Neural cell (in vitro differentiated cells): ENCODE results near the gene TRPM2. TPM values are rescaled to one million over a fixed set of nuclear protein-coding genes. Genes with fewer than 3 reads are reported as not detected.

Experiments
- H2AFZ ChIP-seq: fragments of 200-600, 300-800 bp; sonication (generic), shearing (Covaris generic); 2 replicates; pipeline ENCODE4 v1.6.0; 2014; ENCODE audit warnings: low read depth, mild to moderate bottlenecking, antibody characterized with exemption, low read length, moderate library complexity
- H3F3A ChIP-seq: fragments of 200-600 bp; shearing (Covaris generic); 2 replicates; pipeline ENCODE4 v1.6.1; 2016; ENCODE audit warnings: mild to moderate bottlenecking, moderate library complexity, mixed read lengths, antibody characterized with exemption, low read length; ENCODE audit not compliant: insufficient read depth, poor library complexity, severe bottlenecking
- H3K27ac ChIP-seq: fragments of 200-600, 300-800 bp; sonication (generic), shearing (Covaris generic); 2 replicates; pipeline ENCODE4 v1.5.1; 2014; ENCODE audit warnings: mild to moderate bottlenecking, low read length, moderate library complexity
- H3K27me3 ChIP-seq: fragments of 300-800, 200-600 bp; sonication (generic), shearing (Covaris generic); 2 replicates; pipeline ENCODE4 v1.6.0; 2014; ENCODE audit warnings: mild to moderate bottlenecking, low read depth, low read length, moderate library complexity; ENCODE audit not compliant: insufficient read depth
- H3K36me3 ChIP-seq: fragments of 300-800, 200-600 bp; sonication (generic), shearing (Covaris generic); 2 replicates; pipeline ENCODE4 v1.5.1; 2014; ENCODE audit warnings: mild to moderate bottlenecking, antibody characterized with exemption, low read length, moderate library complexity; ENCODE audit not compliant: insufficient read depth
- H3K4me2 ChIP-seq: fragments of 300-800, 200-600 bp; sonication (generic), shearing (Covaris generic); 2 replicates; pipeline ENCODE4 v1.6.0; 2014; ENCODE audit warnings: mild to moderate bottlenecking, low read length
- H3K4me3 ChIP-seq: fragments of 300-800, 200-600 bp; sonication (generic), shearing (Covaris generic); 2 replicates; pipeline ENCODE4 v1.5.1; 2014; ENCODE audit warnings: mild to moderate bottlenecking, low read length, moderate library complexity
- H3K79me2 ChIP-seq: fragments of 200-600 bp; shearing (Covaris generic); replicated peaks from 2 replicates; pipeline ENCODE4 v1.6.0; 2014; ENCODE audit warnings: mild to moderate bottlenecking, low read length, moderate library complexity; ENCODE audit not compliant: insufficient read depth
- H3K9ac ChIP-seq: fragments of 300-800, 200-600 bp; sonication (generic), shearing (Covaris generic); 2 replicates; pipeline ENCODE4 v1.6.1; 2016; ENCODE audit warnings: mild to moderate bottlenecking, low read length, mixed read lengths
- H3K9me2 ChIP-seq: fragments of 200-600 bp; shearing (Covaris generic); 2 replicates; pipeline ENCODE4 v1.6.1; 2016; ENCODE audit warnings: mild to moderate bottlenecking, low read length, mixed read lengths; ENCODE audit not compliant: insufficient read depth
- H3K9me3 ChIP-seq: fragments of 200-600, 300-800 bp; sonication (generic), shearing (Covaris generic); 2 replicates; pipeline ENCODE4 v1.6.1; 2016; ENCODE audit warnings: mild to moderate bottlenecking, mixed run types, low read length, moderate library complexity, mixed read lengths
- H4K20me1 ChIP-seq: fragments of 200-600 bp; shearing (Covaris generic); 2 replicates; pipeline ENCODE4 v1.6.1; 2016; ENCODE audit warnings: mild to moderate bottlenecking, mixed run types; ENCODE audit not compliant: insufficient read depth
- CTCF ChIP-seq: fragments of 450-650 bp; IDR thresholded peaks from 2 replicates; pipeline ENCODE4 v1.5.1; 2014; ENCODE audit warnings: antibody characterized with exemption, mild to moderate bottlenecking, moderate library complexity; ENCODE audit not compliant: poor library complexity, severe bottlenecking
- EP300 ChIP-seq: fragments of 450-650 bp; conservative IDR thresholded peaks from 2 replicates; pipeline ENCODE4 v1.6.1; 2014; ENCODE audit warnings: antibody characterized with exemption, mild to moderate bottlenecking, moderate library complexity; ENCODE audit not compliant: poor library complexity, severe bottlenecking
- EZH2 ChIP-seq: fragments of 200-600, 300-800 bp; shearing (Covaris generic), sonication (generic); IDR thresholded peaks from 2 replicates; pipeline ENCODE4 v1.6.1; 2014; ENCODE audit warnings: antibody characterized with exemption, low read length, borderline replicate concordance, mild to moderate bottlenecking; ENCODE audit not compliant: insufficient read depth, poor library complexity, severe bottlenecking
- MXI1 ChIP-seq: fragments of 450-650 bp; conservative IDR thresholded peaks from 2 replicates; pipeline ENCODE4 v1.6.1; 2014; ENCODE audit warnings: antibody characterized with exemption, mild to moderate bottlenecking; ENCODE audit not compliant: poor library complexity, severe bottlenecking
- POLR2AphosphoS5 ChIP-seq: IDR thresholded peaks from 2 replicates; pipeline ENCODE4 v1.6.1; 2012
- RAD21 ChIP-seq: fragments of 450-650 bp; conservative IDR thresholded peaks from 2 replicates; pipeline ENCODE4 v1.6.1; 2014; ENCODE audit warnings: antibody characterized with exemption, mild to moderate bottlenecking, moderate library complexity
- REST ChIP-seq: IDR thresholded peaks from 2 replicates; pipeline ENCODE4 v1.6.1; 2012; ENCODE audit warnings: borderline replicate concordance
- SMC3 ChIP-seq: fragments of 450-650 bp; conservative IDR thresholded peaks from 2 replicates; pipeline ENCODE4 v1.6.1; 2014; ENCODE audit warnings: antibody characterized with exemption, mild to moderate bottlenecking, moderate library complexity; ENCODE audit not compliant: poor library complexity
- TAF1 ChIP-seq: IDR thresholded peaks from 2 replicates; pipeline ENCODE4 v1.6.1; 2012; ENCODE audit warnings: low read depth
- polyA plus RNA-seq: library from polyadenylated mRNA; depleted of rRNA; stranded (reverse); fragments of >200 nt; gene quantifications from 2 replicates; pipeline ENCODE4 v1.2.3, GENCODE V29; 2014

Gene TRPM2
- polyA plus RNA-seq, 1 donor from 2014 or later = 0.14 TPM

- Histone ChIP-seq H3F3A (no peaks in the 10 kb centered on the region), H3K79me2 (no peaks in the 10 kb centered on the region)
- TF ChIP-seq REST = no peak
- TF ChIP-seq POLR2AphosphoS5 = no peak
- no peak for TF ChIP-seq CTCF
- TF ChIP-seq EZH2 = no peak
- TF ChIP-seq SMC3 = no peak
- no peak for TF ChIP-seq RAD21
- TF ChIP-seq TAF1 = no peak
- no peak for TF ChIP-seq EP300
- TF ChIP-seq MXI1 = no peak
Observed at GRCh38 chr21:44405948-44406872, 52.8 kb downstream of the TRPM2 start.

GRCh38 chr21:44406953-44407352 is 53.5 kb downstream of the TRPM2 start:
- H3K27me3 ChIP-seq = no peaks in the 10 kb centered on the region
- no peaks in the 10 kb centered on the region for H3K9me3 ChIP-seq

More at GRCh38 chr21:44405948-44406872, 52.8 kb downstream of the TRPM2 start:
- Histone ChIP-seq H3K9me2 (no peaks in the 10 kb centered on the region), H3K9me3 (no peaks in the 10 kb centered on the region), H3K4me2 (no peak overlapping the region), H3K36me3 (no peaks in the 10 kb centered on the region), H3K27ac (no peak overlapping the region), H2AFZ (no peak overlapping the region), H4K20me1 (no peaks in the 10 kb centered on the region), H3K4me3 (no peak overlapping the region), H3K9ac (no peak overlapping the region), H3K27me3 (no peaks in the 10 kb centered on the region)

More at GRCh38 chr21:44406953-44407352, 53.5 kb downstream of the TRPM2 start:
- H3K4me3 ChIP-seq = no peak overlapping the region
- H3K4me2 ChIP-seq = no peak overlapping the region
- H3K9me2 ChIP-seq = no peaks in the 10 kb centered on the region
- H3K36me3 ChIP-seq = no peaks in the 10 kb centered on the region
- no peak for TF ChIP-seq EZH2
- TF ChIP-seq EP300 = no peak
- no peak for TF ChIP-seq TAF1
- TF ChIP-seq REST = no peak
- H2AFZ ChIP-seq = no peak overlapping the region
- H3K9ac ChIP-seq = no peak overlapping the region
- H4K20me1 ChIP-seq = no peaks in the 10 kb centered on the region
- H3K27ac ChIP-seq = no peak overlapping the region
- H3F3A ChIP-seq = no peaks in the 10 kb centered on the region
- H3K79me2 ChIP-seq = no peaks in the 10 kb centered on the region
